Liver (tissue), 3 donors: ENCODE measurements around the gene ANTXR2.

Source experiments
- ATF3 ChIP-seq: IDR thresholded peaks from 2 replicates; pipeline ENCODE4 v1.6.1; 2016; ENCODE audit warnings: antibody characterized with exemption
- CTCF ChIP-seq: fragments of 150-350 bp; IDR thresholded peaks from 2 replicates; pipeline ENCODE4 v1.5.1; 2017; ENCODE audit warnings: improper control_type of control experiment, low read depth, low read length; ENCODE audit not compliant: missing input control
- FOXA1 ChIP-seq: IDR thresholded peaks from 2 replicates; pipeline ENCODE4 v1.6.1; 2016; ENCODE audit warnings: antibody characterized with exemption
- FOXA2 ChIP-seq: IDR thresholded peaks from 2 replicates; pipeline ENCODE4 v1.6.1; 2016; ENCODE audit warnings: antibody characterized with exemption
- HNF4G ChIP-seq: IDR thresholded peaks from 2 replicates; pipeline ENCODE4 v1.6.1; 2016; ENCODE audit warnings: antibody characterized with exemption
- JUND ChIP-seq, 2 donors: IDR thresholded peaks; 2 replicates each; pipeline ENCODE4 v1.6.1; 2016; ENCODE audit warnings: antibody characterized with exemption in 2 of 2
- MAX ChIP-seq: IDR thresholded peaks from 2 replicates; pipeline ENCODE4 v1.6.1; 2016; ENCODE audit warnings: antibody characterized with exemption
- RAD21 ChIP-seq, 2 donors: IDR thresholded peaks; 2 replicates each; pipeline ENCODE4 v1.6.1; 2016; ENCODE audit warnings: antibody characterized with exemption in 2 of 2, mild to moderate bottlenecking in 2 of 2
- REST ChIP-seq: IDR thresholded peaks from 2 replicates; pipeline ENCODE4 v1.6.1; 2016; ENCODE audit warnings: antibody characterized with exemption, mild to moderate bottlenecking
- SP1 ChIP-seq: IDR thresholded peaks from 2 replicates; pipeline ENCODE4 v1.6.1; 2018; ENCODE audit warnings: antibody characterized with exemption, mild to moderate bottlenecking
- TAF1 ChIP-seq: conservative IDR thresholded peaks from 2 replicates; pipeline ENCODE4 v1.6.1; 2016; ENCODE audit warnings: antibody characterized with exemption, mild to moderate bottlenecking
- YY1 ChIP-seq: IDR thresholded peaks from 2 replicates; pipeline ENCODE4 v1.6.1; 2016; ENCODE audit warnings: antibody characterized with exemption, mild to moderate bottlenecking
- donor health status: healthy.
- donor health status: healthy.

- TF ChIP-seq CTCF, result no peak
- TF ChIP-seq REST, result no peak
- no peak for TF ChIP-seq SP1
- no peak for TF ChIP-seq YY1
- TF ChIP-seq ATF3, result no peak
- no peak for TF ChIP-seq FOXA2
- TF ChIP-seq JUND (IDR thresholded peaks at IDR 0.05), result no peak
- no peak for TF ChIP-seq HNF4G
- TF ChIP-seq MAX, result no peak
- TF ChIP-seq FOXA1, result no peak
- TF ChIP-seq TAF1, result no peak
- no peak for TF ChIP-seq RAD21 (IDR thresholded peaks at IDR 0.05)
Measured at GRCh38 chr4:79864500-79865200, 208.4 kb downstream of the ANTXR2 start.
